ENCODE data around the gene RYR2.
"Not testable (repeated sequence)": the region's sequence is repeated elsewhere in the genome, so short reads cannot be mapped to it uniquely, and the experiment has no call there.

The RYR2 gene

DNA sequence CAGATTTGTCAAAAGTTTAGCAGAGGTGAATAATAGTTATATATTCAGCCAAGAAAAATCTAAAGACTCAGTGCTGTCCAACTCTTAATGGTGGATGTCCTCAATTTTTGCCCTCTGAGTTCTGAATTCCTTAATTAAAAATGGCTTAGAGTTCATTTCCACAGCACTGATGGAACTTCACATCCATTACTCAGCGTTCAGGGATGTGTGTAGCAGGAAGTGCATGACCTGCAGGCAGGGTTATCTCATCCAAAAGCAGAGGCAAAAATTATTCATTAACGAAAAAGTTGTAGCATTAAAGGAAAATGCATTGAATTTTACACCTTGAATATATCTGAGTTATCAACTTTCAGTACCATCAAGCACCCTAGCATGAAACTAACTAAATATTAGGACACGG is 752.1 kb downstream of the RYR2 start:
- DNase-seq (ENCODE audit: low read depth) = no peak

DNA sequence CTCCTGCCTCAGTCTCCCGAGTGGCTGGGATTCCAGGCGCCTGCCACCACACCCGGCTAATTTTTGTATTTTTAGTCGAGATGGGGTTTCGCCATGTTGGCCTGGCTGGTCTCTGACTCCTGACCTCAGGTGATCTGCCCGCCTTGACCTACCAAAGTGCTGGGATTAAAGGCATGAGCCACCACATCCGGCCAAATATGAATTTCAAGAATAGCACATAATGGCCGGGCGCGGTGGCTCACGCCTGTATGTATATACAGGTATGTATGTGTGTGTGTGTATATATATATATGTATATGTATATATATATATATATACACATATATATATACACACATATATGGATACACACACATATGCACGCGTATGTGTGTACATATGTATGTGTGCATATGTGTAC is 753.6 kb downstream of the RYR2 start:
- DNase-seq (ENCODE audit: low read depth) = no peak

DNA sequence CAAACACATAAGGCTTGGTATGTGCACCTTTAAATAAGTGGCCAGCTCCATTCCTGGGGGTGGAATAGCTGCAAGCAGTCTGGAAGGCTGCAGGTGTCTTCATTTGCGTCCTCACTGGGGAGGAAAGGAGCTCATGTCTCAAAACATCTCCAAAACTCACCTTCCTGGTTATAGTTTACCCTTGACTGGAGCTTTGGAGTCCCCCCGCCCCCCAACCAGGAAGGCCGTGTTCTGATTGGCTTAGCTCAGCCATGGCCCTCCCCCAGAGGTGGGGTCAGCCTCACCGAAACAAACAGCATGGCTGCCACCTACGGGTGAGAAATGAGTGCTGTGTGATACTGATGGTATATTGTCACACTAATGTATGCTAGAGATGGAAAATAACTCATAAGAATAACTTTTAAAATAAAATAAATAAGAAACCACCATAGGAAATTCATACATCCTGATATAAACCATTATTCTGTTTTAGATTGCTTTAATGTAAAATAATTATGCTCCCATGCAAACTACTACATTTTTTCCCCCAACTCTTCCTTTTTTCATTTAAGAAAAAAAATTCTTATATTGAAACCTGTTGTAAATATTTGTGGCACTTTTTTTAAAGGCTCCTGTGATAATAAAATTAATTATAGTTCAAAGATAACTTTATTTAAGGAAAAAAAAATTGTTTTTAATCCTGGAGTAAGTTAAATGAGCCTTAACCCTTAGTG is 757.9 kb downstream of the RYR2 start:
- DNase-seq (ENCODE audit: low read depth) = no peak

DNA sequence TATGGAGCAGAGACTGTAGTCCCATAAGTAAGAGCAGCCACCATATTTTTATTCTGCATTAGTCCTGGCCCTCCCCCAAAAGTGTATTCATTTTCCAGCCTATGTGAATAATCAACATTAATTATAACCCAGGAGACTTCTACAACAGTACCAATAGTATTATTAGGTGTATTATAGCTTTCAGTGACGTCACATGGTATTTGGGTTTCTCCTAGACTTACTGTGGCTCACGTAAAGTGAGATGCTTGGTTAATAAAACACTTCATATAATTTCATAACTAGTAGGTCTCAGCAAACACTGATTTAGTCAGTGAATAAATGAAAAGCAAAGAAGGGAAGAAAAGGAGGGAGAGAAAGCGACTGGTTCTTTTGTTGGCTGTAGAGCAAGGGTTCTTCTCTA is 762.5 kb downstream of the RYR2 start:
- no peak for DNase-seq (ENCODE audit: low read depth)

DNA sequence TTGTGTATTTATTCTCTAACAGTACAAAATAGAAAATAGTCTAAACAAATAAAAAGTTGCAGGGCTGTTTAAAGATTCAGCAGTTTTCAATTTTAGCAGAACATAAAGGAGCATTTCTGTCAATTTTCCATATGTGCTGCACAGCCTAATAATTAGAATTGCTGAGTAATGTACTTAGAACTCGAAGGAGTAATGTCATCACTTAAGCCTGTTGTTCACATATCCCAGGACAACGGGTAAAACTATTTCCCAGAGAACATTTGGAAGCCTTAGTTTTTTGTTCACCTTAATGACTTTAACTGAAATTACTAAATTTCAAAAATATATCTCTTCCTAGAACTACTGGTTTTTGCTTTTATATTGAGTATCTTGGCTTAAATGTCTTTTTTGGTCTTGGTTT is 767.1 kb downstream of the RYR2 start:
- DNase-seq (ENCODE audit: low read depth) = no peak

DNA sequence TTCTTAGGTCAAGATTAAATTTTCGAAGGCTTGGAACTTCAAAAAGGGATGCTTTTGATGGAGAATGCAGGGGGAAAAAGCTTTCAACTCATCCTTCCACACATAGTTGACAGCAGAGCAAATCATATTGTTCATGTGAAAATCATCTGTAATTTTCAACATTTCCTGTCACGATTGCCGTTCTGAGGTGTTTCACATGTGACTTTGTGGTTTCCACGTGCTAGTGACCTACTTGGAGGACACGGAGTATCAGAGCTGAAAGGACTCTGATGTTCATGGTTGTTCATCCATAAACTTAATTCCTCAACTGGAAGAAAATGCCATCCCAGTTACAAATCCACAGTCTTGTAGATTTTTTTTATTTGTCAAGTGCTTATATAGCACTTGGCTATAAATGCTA is 769.6 kb downstream of the RYR2 start:
- DNase-seq (ENCODE audit: low read depth) = no peak

DNA sequence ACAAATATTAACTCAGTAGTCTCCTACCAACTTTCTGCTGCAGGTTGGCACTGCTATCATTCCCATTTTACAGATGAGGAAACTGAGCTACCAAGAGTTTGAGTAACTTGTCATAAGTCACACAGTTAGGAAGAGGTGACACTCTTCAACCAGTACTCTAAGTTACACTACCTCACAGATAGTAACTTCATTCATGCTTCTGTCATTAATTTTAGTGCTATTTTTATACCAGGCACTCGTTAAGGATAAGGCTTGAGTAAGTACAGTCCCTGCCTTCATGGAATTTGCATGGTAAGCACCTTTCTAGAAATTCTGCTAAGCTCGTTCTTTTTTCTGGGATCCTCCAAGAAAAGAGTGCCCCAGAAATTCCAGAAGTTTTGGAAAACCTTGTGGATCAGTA is 770.1 kb downstream of the RYR2 start:
- no peak for DNase-seq (ENCODE audit: low read depth)

DNA sequence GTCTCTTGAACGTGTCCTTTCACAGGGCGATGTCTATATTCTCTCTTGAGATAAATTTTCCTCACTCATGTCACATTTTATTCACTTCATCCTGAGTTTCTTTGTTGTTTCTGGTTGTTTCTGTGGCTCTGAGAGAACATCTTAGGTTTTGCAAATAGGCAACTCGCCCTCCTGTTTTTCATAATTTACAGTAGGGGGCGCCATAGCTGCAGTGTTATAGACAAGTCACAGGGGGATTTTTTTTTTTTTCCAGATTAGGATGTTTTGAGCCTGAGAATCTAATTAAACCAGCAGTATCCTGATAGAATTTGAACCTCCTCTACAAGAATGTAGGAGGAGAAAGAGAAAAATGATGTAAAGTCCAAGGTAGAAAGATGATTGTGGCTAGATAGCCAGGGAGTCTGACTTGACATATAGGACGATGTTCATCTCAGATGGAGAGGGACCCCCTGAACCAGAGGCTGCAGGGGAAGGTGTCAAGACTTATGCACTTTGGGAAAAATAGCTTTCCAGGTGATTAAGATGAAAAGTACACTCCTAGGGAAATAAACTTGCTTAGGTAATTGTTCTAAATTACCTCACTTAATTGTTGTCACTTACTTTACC is 772.4 kb downstream of the RYR2 start:
- no peak for DNase-seq (ENCODE audit: low read depth)

DNA sequence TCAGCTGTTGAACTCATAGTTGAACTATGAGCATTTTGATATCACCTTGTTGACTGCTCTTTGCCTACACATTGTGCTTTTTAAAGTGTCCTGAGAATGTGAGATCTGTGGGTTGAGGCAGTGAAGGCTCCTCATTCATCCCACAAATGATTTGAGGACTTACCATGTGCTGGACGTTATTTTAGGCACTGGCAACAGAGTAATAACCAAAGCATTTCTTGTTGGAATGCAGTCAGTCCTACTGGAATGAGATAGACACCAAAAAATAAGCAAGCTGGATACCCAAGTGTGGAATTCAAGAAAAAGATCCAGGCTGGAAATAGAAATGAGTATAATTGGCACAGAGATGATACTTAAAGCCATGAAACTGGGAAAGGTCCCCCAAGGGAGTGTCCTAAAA is 775.3 kb downstream of the RYR2 start:
- no peak for DNase-seq (ENCODE audit: low read depth)

DNA sequence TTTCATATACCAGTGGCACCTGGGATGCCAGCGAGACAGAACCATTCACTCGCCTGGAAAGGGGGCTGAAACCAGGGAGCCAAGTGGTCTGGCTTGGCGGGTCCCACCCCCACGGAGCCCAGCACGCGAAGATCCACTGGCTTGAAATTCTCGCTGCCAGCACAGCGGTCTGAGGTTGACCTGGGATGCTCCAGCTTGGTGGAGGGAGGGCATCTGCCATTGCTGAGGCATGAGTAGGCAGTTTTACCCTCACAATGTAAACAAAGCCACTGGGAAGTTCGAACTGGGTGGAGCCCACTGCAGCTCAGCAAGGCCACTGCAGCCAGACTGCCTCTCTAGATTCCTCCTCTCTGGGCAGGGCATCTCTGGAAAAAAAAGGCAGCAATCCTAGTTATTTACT is 778.6 kb downstream of the RYR2 start:
- not testable (repeated sequence) for DNase-seq (ENCODE audit: low read depth)

DNA sequence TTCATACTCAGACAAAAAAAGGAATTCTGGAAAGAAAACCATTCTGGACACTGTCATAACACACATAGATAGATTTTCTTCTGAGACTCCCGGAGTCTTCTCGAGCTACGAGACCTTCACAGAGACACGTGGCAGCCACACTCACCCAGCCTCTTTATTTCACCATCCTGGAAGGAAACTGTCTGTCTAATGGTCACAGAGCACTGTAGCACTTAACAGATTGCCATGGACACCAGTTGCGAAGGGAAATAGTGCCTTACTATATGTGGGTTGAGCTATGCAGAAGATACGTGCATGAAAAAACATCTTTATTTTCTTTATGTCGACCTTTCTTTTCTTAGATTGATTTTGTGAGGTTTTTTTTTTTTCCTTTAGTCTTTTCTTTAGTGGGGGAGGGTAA is 790.9 kb downstream of the RYR2 start:
- DNase-seq (ENCODE audit: low read depth) = no peak

DNA sequence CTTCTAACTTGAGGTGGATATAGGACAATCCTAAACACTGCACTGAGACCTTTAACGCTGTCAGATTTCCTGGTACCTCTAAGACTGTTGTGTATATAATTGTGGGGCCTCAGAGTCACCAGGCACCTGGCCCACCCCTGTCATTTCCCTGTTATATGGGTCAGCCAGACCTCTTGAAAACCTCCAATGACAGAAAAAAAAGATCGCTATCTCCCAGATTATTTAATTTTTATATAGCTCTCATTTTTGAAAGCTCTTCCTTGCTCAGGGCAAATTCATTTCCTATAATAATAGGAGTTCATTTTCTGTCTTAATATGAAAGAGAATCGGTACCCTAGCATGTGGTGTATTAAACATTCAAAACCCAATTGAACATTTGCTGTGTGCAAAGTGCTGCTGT is 792.1 kb downstream of the RYR2 start:
- no peak for DNase-seq (ENCODE audit: low read depth)

DNA sequence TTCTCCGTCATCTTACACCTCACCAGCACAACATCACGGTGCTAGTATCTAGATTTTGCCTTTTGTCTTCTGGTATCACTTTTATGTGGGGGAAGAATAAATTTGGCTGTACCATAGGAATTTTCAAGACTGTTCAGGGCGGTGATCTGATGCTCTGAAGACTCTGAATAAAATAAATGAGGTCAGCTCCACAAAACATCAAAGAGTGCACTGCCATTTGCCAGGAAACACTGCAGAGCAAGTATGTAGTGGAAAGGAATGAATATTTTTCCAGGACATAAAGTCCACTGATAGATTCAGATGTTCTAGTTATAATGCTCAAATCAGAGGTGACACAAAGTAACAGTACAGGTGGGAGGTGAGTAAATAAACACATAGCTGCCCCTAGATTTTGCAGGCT is 792.5 kb downstream of the RYR2 start:
- no peak for DNase-seq (ENCODE audit: low read depth)

DNA sequence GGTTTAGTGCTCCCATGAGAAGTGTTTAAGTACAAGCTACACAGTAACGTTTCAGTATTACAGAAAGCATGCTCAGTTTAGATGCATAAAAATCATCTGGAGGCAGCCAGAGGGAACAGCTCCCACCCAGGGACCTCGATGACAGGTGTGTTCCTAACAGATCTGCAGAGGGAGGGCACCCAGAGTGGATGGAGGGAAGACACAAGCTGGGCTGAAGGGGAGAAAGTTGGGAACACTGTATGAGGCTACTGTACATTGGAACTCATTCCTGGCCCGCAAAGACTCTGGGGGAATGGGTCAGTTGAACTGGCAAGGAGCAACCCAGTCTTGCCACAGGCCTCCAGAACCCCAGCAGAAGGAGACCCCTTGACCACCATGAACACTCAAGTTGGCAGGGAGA is 796.3 kb downstream of the RYR2 start:
- DNase-seq (ENCODE audit: low read depth) = no peak

DNA sequence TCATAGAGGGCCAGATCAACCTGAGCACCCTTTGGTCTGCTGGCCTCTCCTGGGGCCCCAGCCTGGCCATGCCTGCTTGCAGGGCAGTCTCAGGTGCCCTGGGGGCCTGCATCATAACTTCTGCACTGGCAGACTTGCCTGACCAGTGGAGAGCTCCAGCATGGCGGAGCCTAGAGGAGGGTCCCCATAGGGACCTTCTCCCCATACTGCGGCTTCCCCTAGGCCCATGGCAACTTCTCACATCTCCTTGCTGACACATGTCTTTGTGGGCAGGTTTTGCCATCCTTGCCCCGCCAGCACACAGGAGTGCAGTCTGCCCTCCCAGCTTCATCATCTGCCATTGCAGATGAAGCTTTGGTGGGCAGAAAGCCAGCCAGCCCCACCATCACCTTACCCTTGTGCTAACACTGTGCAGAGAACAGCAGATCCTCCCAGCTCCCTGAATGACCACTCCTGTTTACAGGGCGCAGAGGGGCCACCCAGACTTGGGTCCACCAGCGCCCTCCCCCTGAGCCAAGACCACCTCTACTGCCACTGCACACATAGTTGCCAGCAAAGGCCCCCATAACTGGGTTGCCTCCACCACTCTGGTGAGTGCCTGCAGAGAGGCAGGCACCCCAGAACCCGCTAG is 797.0 kb downstream of the RYR2 start:
- DNase-seq (ENCODE audit: low read depth) = no peak

DNA sequence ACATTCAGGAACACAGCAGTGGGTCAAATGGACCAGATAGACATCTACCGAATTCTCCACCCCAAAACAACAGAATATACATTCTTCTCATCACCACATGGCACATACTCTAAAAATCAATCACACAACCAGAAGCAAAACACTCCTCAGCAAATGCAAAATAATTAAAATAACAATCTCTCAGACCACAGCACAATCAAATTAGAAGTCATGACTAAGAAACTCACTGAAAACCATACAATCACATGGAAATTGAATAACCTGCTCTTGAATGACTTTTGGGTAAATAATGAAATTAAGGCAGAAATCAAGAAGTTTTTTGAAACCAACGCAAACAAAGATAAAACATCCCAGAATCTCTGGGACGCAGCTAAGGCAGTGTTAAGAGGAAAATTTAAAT is 799.5 kb downstream of the RYR2 start:
- no peak for DNase-seq (ENCODE audit: low read depth)

DNA sequence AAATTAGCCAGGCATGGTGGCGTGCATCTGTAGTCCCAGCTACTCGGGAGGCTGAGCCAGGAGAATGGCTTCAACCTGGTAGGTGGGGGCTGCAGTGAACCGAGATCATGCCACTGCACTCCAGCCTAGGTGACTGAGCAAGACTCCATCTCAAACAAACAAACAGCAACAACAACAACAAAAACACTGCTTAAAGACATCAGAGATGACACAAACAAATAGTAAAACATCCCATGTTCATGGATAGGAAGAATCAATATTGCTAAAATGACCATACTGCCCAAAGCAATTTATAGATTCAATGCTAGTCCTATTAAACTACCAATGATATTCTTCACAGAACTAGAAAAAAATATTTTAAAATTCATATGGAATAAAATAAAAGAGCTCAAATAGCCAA is 801.5 kb downstream of the RYR2 start:
- not testable (repeated sequence) for DNase-seq (ENCODE audit: low read depth)

DNA sequence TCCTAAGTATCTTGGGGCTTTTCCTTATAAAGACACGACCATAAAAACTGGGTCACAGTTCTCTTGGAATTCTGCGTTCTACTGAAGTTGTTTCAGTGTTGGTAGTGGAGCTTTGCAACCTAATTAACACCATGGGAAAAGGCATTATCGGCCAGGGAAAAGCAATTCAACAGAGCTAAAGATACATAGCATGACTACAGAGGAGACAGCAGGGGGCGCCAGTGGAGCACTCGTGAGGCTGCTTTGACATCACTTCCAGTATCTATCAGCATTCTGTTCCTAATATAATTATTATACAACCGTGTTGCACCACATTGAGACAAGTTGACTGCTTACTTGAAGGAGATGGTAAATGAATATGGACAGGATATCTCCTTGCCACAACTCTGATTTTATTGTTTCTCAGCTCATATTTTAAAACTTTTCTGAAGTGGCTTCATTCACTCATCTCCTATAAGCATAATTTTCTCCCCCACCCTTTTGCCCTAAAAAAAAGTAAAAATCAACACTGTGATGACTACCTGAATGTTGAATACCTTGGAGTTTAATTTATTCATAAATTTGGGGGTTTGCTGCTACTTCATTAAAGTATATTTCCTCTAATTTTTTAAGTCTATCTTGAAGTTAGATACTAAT is 809.3 kb downstream of the RYR2 start:
- DNase-seq (ENCODE audit: low read depth) = no peak

DNA sequence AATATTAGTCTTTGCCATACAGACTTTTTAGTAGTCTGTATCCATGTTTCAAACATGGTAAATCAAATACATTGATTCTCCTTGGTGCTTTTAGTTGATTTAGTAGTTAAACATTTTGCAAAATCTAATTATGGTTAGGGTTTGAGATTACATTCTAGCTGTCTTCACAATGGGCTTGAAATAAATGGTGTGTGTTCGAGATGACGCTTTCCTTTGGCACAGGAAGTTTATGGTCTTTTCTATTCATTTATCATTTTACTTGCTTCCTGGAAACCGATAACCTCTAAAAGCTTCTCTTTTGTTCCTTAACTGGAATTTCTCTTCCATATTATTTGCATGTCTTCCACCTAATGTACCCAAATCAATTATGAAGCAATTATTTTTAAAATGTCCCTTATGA is 810.4 kb downstream of the RYR2 start:
- no peak for DNase-seq (ENCODE audit: low read depth)

DNA sequence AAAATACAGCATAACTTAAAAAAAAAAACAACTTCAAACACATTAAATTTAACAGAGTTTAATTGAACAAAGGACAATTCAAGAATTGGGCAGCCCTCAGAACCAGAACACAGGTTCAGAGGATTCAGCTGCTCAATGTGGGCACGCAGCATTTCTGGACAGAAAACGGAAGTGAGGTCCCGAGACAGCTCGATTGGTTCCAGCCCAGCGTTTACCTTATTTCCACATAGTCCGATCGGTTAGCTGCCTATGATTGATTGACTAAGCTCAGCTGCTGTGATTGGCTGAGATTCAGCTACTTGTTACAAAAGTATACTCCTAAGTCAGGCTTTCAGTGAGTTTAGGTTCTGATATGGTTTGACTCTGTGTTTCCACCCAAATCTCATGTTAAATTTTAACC is 815.5 kb downstream of the RYR2 start:
- no peak for DNase-seq (ENCODE audit: low read depth)

DNA sequence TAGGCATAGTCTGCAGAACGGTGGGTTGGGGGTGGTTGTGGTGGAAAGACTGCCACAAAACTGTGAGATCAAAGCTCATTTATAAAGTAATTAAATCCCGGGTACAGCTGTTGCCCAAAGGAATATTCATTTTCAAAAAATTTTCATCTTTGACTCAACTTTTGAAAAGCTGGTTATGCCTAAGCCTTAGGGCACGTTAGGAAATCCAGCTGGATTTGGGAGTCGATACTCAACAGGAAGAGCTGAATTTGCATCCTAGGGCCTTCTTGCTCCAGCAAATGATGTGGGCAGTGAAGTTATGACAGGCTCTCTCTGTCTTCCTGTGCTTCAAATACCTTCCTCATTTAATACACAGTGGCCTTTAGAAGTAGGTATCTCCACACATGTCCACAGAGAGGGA is 817.0 kb downstream of the RYR2 start:
- no peak for DNase-seq (ENCODE audit: low read depth)

DNA sequence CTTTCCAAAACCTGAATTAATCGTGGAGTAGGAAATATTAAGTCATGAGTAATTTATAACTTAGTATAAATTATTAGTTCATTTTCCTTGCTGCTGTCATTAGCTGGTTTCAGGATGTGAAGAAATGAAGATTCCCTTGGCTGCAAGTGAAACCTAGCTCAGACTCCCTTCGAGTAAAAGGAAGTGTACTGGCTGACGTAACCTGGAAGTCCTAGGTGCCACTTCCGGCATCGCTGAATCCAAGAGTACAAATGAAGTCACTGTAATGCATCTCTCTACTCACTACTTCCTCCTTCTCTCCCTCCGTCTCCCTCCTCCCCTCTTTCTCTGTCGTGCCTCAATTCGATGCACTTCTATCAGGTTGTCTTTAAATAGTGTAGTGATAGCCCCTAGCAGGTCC is 820.0 kb downstream of the RYR2 start:
- no peak for DNase-seq (ENCODE audit: low read depth)

DNA sequence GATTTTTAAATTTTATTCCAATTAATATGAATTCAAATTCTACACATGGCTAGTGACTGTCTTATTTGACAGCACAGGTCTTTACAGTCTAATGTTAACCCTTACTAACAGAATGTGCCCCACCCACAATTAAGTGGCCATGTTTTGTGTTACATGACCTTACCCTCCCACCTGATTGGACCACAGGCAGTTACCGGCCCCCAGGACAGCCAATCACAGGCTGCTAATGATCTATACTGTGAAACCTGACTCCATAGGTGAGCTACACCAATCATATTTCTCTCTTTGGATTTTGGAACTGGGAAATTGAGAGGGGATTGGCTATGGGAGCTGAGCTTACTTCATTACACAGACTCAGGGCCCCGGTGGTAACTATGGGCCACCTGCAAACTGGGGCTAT is 821.2 kb downstream of the RYR2 start:
- no peak for DNase-seq (ENCODE audit: low read depth)

All from stimulated activated CD8-positive, alpha-beta memory T cell treated with anti-CD3 and anti-CD28 coated beads, Interleukin-15, amount 100 ng/mL, for 1 hour (primary cell).